Neutrophil (primary cell): ENCODE data around the gene DUSP3.
A peak's percentile ranks its signal among the peaks of the same experiment; 100 is the strongest.

Experiments
- H3K27ac ChIP-seq: fragments of 200-600 bp; sonication (generic); 2 replicates; pipeline ENCODE4 v1.5.1; 2016; ENCODE audit warnings: mild to moderate bottlenecking, moderate library complexity
- H3K27me3 ChIP-seq: fragments of 200-600 bp; sonication (generic); 2 replicates; pipeline ENCODE4 v1.6.0; 2016; ENCODE audit warnings: mild to moderate bottlenecking
- H3K36me3 ChIP-seq: fragments of 200-600 bp; sonication (generic); 2 replicates; pipeline ENCODE4 v1.5.1; 2017
- H3K4me1 ChIP-seq, 2 experiments: fragments of 200-600 bp in 1 of 2; sonication (generic) in 1 of 2; 1 replicate in 1 of 2; 2 replicates in 1 of 2; pipeline versions ENCODE4 v1.5.1 to v1.6.1; 2013 to 2016; ENCODE audit warnings: low read depth in 1 of 2, low read length in 1 of 2, mild to moderate bottlenecking in 1 of 2, moderate library complexity in 1 of 2; ENCODE audit not compliant: control insufficient read depth in 1 of 2, insufficient read depth in 1 of 2
- H3K4me3 ChIP-seq, 2 experiments: fragments of 200-600 bp in 1 of 2; sonication (generic) in 1 of 2; 1 replicate in 1 of 2; 2 replicates in 1 of 2; pipeline ENCODE4 v1.5.1; 2013 to 2016; ENCODE audit warnings: low read depth in 1 of 2, low read length in 1 of 2, mild to moderate bottlenecking in 1 of 2, moderate library complexity in 1 of 2
- H3K9me3 ChIP-seq: fragments of 200-600 bp; sonication (generic); 2 replicates; pipeline ENCODE4 v1.5.1; 2016
- CTCF ChIP-seq: fragments of 200-600 bp; sonication (generic); IDR thresholded peaks from 2 replicates; pipeline ENCODE4 v1.5.1; 2016; ENCODE audit warnings: antibody characterized with exemption

The DUSP3 gene

GRCh38 chr17:43778337-43779144 lies at the start of gene DUSP3:
Gene DUSP3 (minus strand): TSS chr17:43778977. CDS start chr17:43778924, 53 bp downstream.
- no peak for TF ChIP-seq CTCF
- no peaks in the 10 kb centered on the region for H3K36me3 ChIP-seq
- peaks cover 25% of the 10 kb centered on the region for H3K27me3 ChIP-seq
- peak within 1 kb of the TSS; percentile 59 for H3K27ac ChIP-seq
- no peaks in the 10 kb centered on the region for H3K9me3 ChIP-seq
- H3K4me3 ChIP-seq = peak within 1 kb of the TSS; percentile 80 to 93
- peaks cover 24 to 38% of the 10 kb centered on the region in 2 experiments for H3K4me1 ChIP-seq

GRCh38 chr17:43827596-43827995 lies 48.8 kb upstream of the DUSP3 start:
- H3K27me3 ChIP-seq = peaks cover 38% of the 10 kb centered on the region
- no peak overlapping the region for H3K27ac ChIP-seq
- no peak overlapping the region for H3K4me3 ChIP-seq
- peaks cover 0 to 3% of the 10 kb centered on the region in 2 experiments for H3K4me1 ChIP-seq
- H3K36me3 ChIP-seq = no peaks in the 10 kb centered on the region
- no peak for TF ChIP-seq CTCF
- no peaks in the 10 kb centered on the region for H3K9me3 ChIP-seq

- Histone ChIP-seq H3K36me3 (no peaks in the 10 kb centered on the region), H3K4me3 (no peak overlapping the region), H3K4me1 (no peaks in the 10 kb centered on the region), H3K27ac (no peak overlapping the region), H3K9me3 (no peaks in the 10 kb centered on the region), H3K27me3 (peaks cover 24% of the 10 kb centered on the region)
- TF ChIP-seq CTCF = no peak
Measured at GRCh38 chr17:43826206-43826605, 47.4 kb upstream of the DUSP3 start.

- no peak overlapping the region for H3K27ac ChIP-seq
- TF ChIP-seq CTCF = no peak
- peaks cover 18% of the 10 kb centered on the region for H3K27me3 ChIP-seq
- no peak overlapping the region for H3K4me3 ChIP-seq
- H3K4me1 ChIP-seq = no peaks in the 10 kb centered on the region
- H3K9me3 ChIP-seq = no peaks in the 10 kb centered on the region
- no peaks in the 10 kb centered on the region for H3K36me3 ChIP-seq
Measured at GRCh38 chr17:43825567-43825966, 46.8 kb upstream of the DUSP3 start.

GRCh38 chr17:43823350-43824084 lies 44.7 kb upstream of the DUSP3 start:
- Histone ChIP-seq H3K9me3 (no peaks in the 10 kb centered on the region), H3K27me3 (no peaks in the 10 kb centered on the region), H3K36me3 (no peaks in the 10 kb centered on the region), H3K4me1 (no peaks in the 10 kb centered on the region), H3K27ac (no peak overlapping the region), H3K4me3 (no peak overlapping the region)
- TF ChIP-seq CTCF = no peak
